Measurements from ENCODE around the gene PICALM.

- TF ChIP-seq CTCF (IDR thresholded peaks at IDR 0.05) (no peak), POLR2AphosphoS5 (IDR thresholded peaks at IDR 0.05) (no peak)
Observed at GRCh38 chr11:85947431-85948272, 121.2 kb downstream of the PICALM start.

All from suprapubic skin (tissue), 3 donors.